PC-9 (cell line): ENCODE measurements around the gene GDF2.

Experiments used
- EZH2 ChIP-seq: fragments of 200-600 bp; sonication (generic); IDR thresholded peaks from 2 replicates; pipeline ENCODE4 v1.8.0; 2017; ENCODE audit warnings: antibody characterized with exemption, low read depth
- TF ChIP-seq, protein P1 (sequence below): fragments of 200-600 bp; sonication (generic); conservative IDR thresholded peaks from 2 replicates; pipeline ENCODE4 v1.6.1; 2017; ENCODE audit warnings: mixed run types, antibody characterized with exemption, mild to moderate bottlenecking, moderate library complexity

GRCh38 chr10:47283848-47284247 lies 38.4 kb upstream of the GDF2 start:
- TF ChIP-seq, protein P1, sequence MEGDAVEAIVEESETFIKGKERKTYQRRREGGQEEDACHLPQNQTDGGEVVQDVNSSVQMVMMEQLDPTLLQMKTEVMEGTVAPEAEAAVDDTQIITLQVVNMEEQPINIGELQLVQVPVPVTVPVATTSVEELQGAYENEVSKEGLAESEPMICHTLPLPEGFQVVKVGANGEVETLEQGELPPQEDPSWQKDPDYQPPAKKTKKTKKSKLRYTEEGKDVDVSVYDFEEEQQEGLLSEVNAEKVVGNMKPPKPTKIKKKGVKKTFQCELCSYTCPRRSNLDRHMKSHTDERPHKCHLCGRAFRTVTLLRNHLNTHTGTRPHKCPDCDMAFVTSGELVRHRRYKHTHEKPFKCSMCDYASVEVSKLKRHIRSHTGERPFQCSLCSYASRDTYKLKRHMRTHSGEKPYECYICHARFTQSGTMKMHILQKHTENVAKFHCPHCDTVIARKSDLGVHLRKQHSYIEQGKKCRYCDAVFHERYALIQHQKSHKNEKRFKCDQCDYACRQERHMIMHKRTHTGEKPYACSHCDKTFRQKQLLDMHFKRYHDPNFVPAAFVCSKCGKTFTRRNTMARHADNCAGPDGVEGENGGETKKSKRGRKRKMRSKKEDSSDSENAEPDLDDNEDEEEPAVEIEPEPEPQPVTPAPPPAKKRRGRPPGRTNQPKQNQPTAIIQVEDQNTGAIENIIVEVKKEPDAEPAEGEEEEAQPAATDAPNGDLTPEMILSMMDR: no peak
- no peak for TF ChIP-seq EZH2
